H1 (cell line): ENCODE measurements around the gene PDHX. TPM values are rescaled to one million over a fixed set of nuclear protein-coding genes. Genes with fewer than 3 reads are reported as not detected.

Experiments used
- CTCF ChIA-PET: fragments of 300-600 bp; sonication (Branson Sonifier 250); formaldehyde crosslinking; loops from one replicate; lab custom pipeline; 2021; ENCODE audit not compliant: partially characterized antibody; lab: Charles Lee
- POLR2A ChIA-PET: fragments of 300-600 bp; sonication (Branson Sonifier 250); formaldehyde crosslinking; loops from one replicate; lab custom pipeline; 2021; ENCODE audit warnings: inconsistent platforms; ENCODE audit not compliant: partially characterized antibody; lab: Charles Lee
- DNase-seq, 2 experiments: peaks; one replicate each; pipeline versions ENCODE4 v3.0.0 to v3.0.0-alpha.2; 2010 to 2022; ENCODE audit warnings: low spot score in 2 of 2, low read depth in 1 of 2, mixed read lengths in 1 of 2
- FAIRE-seq: peaks from 2 replicates; lab custom pipeline; 2011; peaks lifted over from hg19 to GRCh38; lab: Jason Lieb, UNC
- H2AFZ ChIP-seq: 2 replicates; pipeline ENCODE4 v1.8.1; 2012; ENCODE audit warnings: low read length, inconsistent platforms
- H2AK5ac ChIP-seq: 2 replicates; pipeline ENCODE4 v1.6.1; 2013; ENCODE audit warnings: low read depth, low read length
- H2BK120ac ChIP-seq: replicated peaks from 2 replicates; pipeline ENCODE3; 2013; ENCODE audit warnings: low read depth, low read length, inconsistent platforms
- H2BK12ac ChIP-seq: 2 replicates; pipeline ENCODE4 v1.6.1; 2013; ENCODE audit warnings: low read depth, low read length
- H2BK15ac ChIP-seq: 2 replicates; pipeline ENCODE4 v1.6.1; 2013; ENCODE audit warnings: low read length
- H2BK20ac ChIP-seq: 2 replicates; pipeline ENCODE4 v1.6.1; 2013; ENCODE audit warnings: low read length
- H2BK5ac ChIP-seq: 2 replicates; pipeline ENCODE4 v1.6.1; 2013; ENCODE audit warnings: low read depth, low read length
- H3K14ac ChIP-seq: 2 replicates; pipeline ENCODE4 v1.6.1; 2013; ENCODE audit warnings: inconsistent platforms; ENCODE audit not compliant: insufficient read length
- H3K18ac ChIP-seq: 2 replicates; pipeline ENCODE4 v1.6.1; 2013; ENCODE audit warnings: low read length; ENCODE audit errors: extremely low read depth
- H3K23ac ChIP-seq: 2 replicates; pipeline ENCODE4 v1.6.1; 2013; ENCODE audit warnings: inconsistent platforms; ENCODE audit not compliant: insufficient read length
- H3K23me2 ChIP-seq: 2 replicates; pipeline ENCODE4 v1.6.1; 2013; ENCODE audit warnings: low read depth, low read length
- H3K27ac ChIP-seq: 2 replicates; pipeline ENCODE4 v1.6.1; 2011; ENCODE audit warnings: low read depth, low read length, inconsistent platforms
- H3K27me3 ChIP-seq, 4 experiments: replicated peaks in 1 of 4; 1 replicate in 1 of 4; 2 replicates in 3 of 4; pipeline versions ENCODE4 v1.6.1 to v1.8.1; 2011 to 2013; ENCODE audit warnings: low read length in 3 of 4, mild to moderate bottlenecking in 3 of 4, inconsistent platforms in 2 of 4, mixed read lengths in 2 of 4, moderate library complexity in 1 of 4; ENCODE audit not compliant: control insufficient read depth in 3 of 4, insufficient read depth in 3 of 4; ENCODE audit errors: extremely low read depth in 1 of 4
- H3K36me3 ChIP-seq, 4 experiments: 2 replicates each; pipeline versions ENCODE4 v1.6.1 to v1.8.1; 2011 to 2013; ENCODE audit warnings: mild to moderate bottlenecking in 4 of 4, low read length in 3 of 4, moderate library complexity in 2 of 4, control low read depth in 1 of 4, inconsistent platforms in 1 of 4; ENCODE audit not compliant: insufficient read depth in 4 of 4, control insufficient read depth in 2 of 4
- H3K4ac ChIP-seq: replicated peaks from 2 replicates; pipeline ENCODE3; 2013; ENCODE audit warnings: low read length, low read depth, mixed read lengths, inconsistent platforms; ENCODE audit not compliant: insufficient read length
- H3K4me1 ChIP-seq, 4 experiments: replicated peaks in 1 of 4; 1 replicate in 1 of 4; 2 replicates in 3 of 4; pipeline versions ENCODE4 v1.6.1 to v1.8.1; 2011 to 2013; ENCODE audit warnings: low read length in 3 of 4, inconsistent platforms in 2 of 4, mixed read lengths in 1 of 4; ENCODE audit not compliant: insufficient read depth in 4 of 4, control insufficient read depth in 3 of 4
- H3K4me2 ChIP-seq, 2 experiments: 2 replicates each; pipeline versions ENCODE4 v1.6.1 to v1.8.1; 2011 to 2013; ENCODE audit warnings: low read depth in 2 of 2, low read length in 2 of 2, control low read depth in 1 of 2, inconsistent platforms in 1 of 2, mild to moderate bottlenecking in 1 of 2; ENCODE audit not compliant: insufficient read depth in 1 of 2
- H3K4me3 ChIP-seq, 4 experiments: fragments of 200-600, 300-600 bp in 1 of 4; sonication (generic), shearing (Covaris generic), sonication (Bioruptor Twin) in 1 of 4; 2 replicates each; pipeline versions ENCODE4 v1.5.1 to v1.8.1; 2011 to 2016; ENCODE audit warnings: low read length in 4 of 4, low read depth in 3 of 4, control low read depth in 2 of 4, inconsistent platforms in 2 of 4, mild to moderate bottlenecking in 2 of 4, mixed read lengths in 1 of 4, moderate library complexity in 1 of 4; ENCODE audit not compliant: insufficient read depth in 2 of 4; ENCODE audit errors: extremely low read depth in 1 of 4
- H3K56ac ChIP-seq: replicated peaks from 2 replicates; pipeline ENCODE3; 2013; ENCODE audit warnings: low read depth, mild to moderate bottlenecking, mixed read lengths, low read length, inconsistent platforms; ENCODE audit not compliant: insufficient read length
- H3K79me1 ChIP-seq: 2 replicates; pipeline ENCODE4 v1.6.1; 2013; ENCODE audit warnings: low read depth, low read length, control low read depth
- H3K79me2 ChIP-seq, 2 experiments: 2 replicates each; pipeline versions ENCODE4 v1.6.1 to v1.8.1; 2012 to 2013; ENCODE audit warnings: low read length in 2 of 2, mild to moderate bottlenecking in 2 of 2, inconsistent platforms in 1 of 2; ENCODE audit not compliant: insufficient read depth in 2 of 2, control insufficient read depth in 1 of 2
- H3K9ac ChIP-seq, 4 experiments: replicated peaks in 1 of 4; 1 replicate in 1 of 4; 2 replicates in 3 of 4; pipeline versions ENCODE4 v1.6.1 to v1.8.1; 2011 to 2013; ENCODE audit warnings: low read depth in 3 of 4, low read length in 3 of 4, control low read depth in 2 of 4, mild to moderate bottlenecking in 2 of 4, moderate library complexity in 2 of 4, inconsistent platforms in 1 of 4; ENCODE audit errors: extremely low read depth in 1 of 4
- H3K9me3 ChIP-seq, 2 experiments: 2 replicates each; pipeline versions ENCODE4 v1.6.1 to v1.8.1; 2012 to 2013; ENCODE audit warnings: mild to moderate bottlenecking in 2 of 2, moderate library complexity in 2 of 2, control low read depth in 1 of 2, inconsistent platforms in 1 of 2, low read depth in 1 of 2, low read length in 1 of 2, mixed read lengths in 1 of 2; ENCODE audit not compliant: insufficient read depth in 2 of 2
- H4K20me1 ChIP-seq, 2 experiments: replicated peaks in 1 of 2; 2 replicates each; pipeline versions ENCODE3 to v1.8.1; 2011 to 2013; ENCODE audit warnings: inconsistent platforms in 2 of 2, low read length in 2 of 2, mild to moderate bottlenecking in 1 of 2; ENCODE audit not compliant: insufficient read depth in 2 of 2, control insufficient read depth in 1 of 2
- H4K5ac ChIP-seq: 2 replicates; pipeline ENCODE4 v1.6.1; 2013; ENCODE audit warnings: low read length, low read depth, mixed read lengths, inconsistent platforms; ENCODE audit not compliant: insufficient read length
- H4K8ac ChIP-seq: 2 replicates; pipeline ENCODE4 v1.8.0; 2013; ENCODE audit warnings: mild to moderate bottlenecking, moderate library complexity, low read length, inconsistent platforms; ENCODE audit not compliant: insufficient read depth; ENCODE audit errors: extremely low read depth
- H4K91ac ChIP-seq: replicated peaks from 2 replicates; pipeline ENCODE3; 2013; ENCODE audit warnings: low read length, mixed read lengths, inconsistent platforms; ENCODE audit not compliant: insufficient read length
- EP300 ChIP-seq, 2 experiments: IDR thresholded peaks; 1 replicate in 1 of 2; 2 replicates in 1 of 2; pipeline ENCODE4 v1.6.1; 2011 to 2012; ENCODE audit warnings: low read depth in 2 of 2, low read length in 2 of 2, mild to moderate bottlenecking in 2 of 2, borderline replicate concordance in 1 of 2, inconsistent platforms in 1 of 2, moderate library complexity in 1 of 2
- HDAC6 ChIP-seq: IDR thresholded peaks from one replicate; pipeline ENCODE4 v1.7.1; 2012; ENCODE audit warnings: low read depth, mild to moderate bottlenecking, inconsistent platforms, low read length, moderate library complexity
- JUND ChIP-seq: IDR thresholded peaks from 2 replicates; pipeline ENCODE4 v1.6.1; 2011; ENCODE audit warnings: mild to moderate bottlenecking, improper control_type of control experiment, low read length
- KDM1A ChIP-seq: fragments of 200-600, 300-600 bp; sonication (generic); IDR thresholded peaks from 2 replicates; pipeline ENCODE4 v1.7.1; 2016; ENCODE audit warnings: mild to moderate bottlenecking, low read length, borderline replicate concordance
- POLR2AphosphoS5 ChIP-seq: IDR thresholded peaks from 2 replicates; pipeline ENCODE4 v1.6.1; 2011; ENCODE audit warnings: low read depth, low read length
- RAD21 ChIP-seq, 2 experiments: IDR thresholded peaks in 1 of 2; conservative IDR thresholded peaks in 1 of 2; 2 replicates each; pipeline ENCODE4 v1.6.1; 2011; ENCODE audit warnings: low read depth in 2 of 2, low read length in 2 of 2, improper control_type of control experiment in 1 of 2, inconsistent platforms in 1 of 2, mild to moderate bottlenecking in 1 of 2, moderate library complexity in 1 of 2
- RBBP5 ChIP-seq: IDR thresholded peaks from 2 replicates; pipeline ENCODE4 v1.7.1; 2012; ENCODE audit warnings: low read depth, mild to moderate bottlenecking, inconsistent platforms, low read length, moderate library complexity, borderline replicate concordance
- SUZ12 ChIP-seq: fragments of 200-600 bp; sonication (generic); IDR thresholded peaks from 2 replicates; pipeline ENCODE4 v1.6.1; 2012; ENCODE audit warnings: mild to moderate bottlenecking, inconsistent platforms, low read length, moderate library complexity, mixed read lengths
- TAF7 ChIP-seq: optimal IDR thresholded peaks from 2 replicates; pipeline ENCODE3; 2011; ENCODE audit warnings: low read depth, mild to moderate bottlenecking, inconsistent platforms, low read length, moderate library complexity, borderline replicate concordance
- WGBS, 2 experiments: shearing (Covaris generic) in 1 of 2; methylation state at CpG; one replicate each; pipeline versions ENCODE4 v1.1.6 to v1.1.7; 2013 to 2015; ENCODE audit warnings: low lambda C conversion rate in 2 of 2, mixed read lengths in 2 of 2, inconsistent platforms in 1 of 2, low coverage in 1 of 2, missing lambda C conversion rate in 1 of 2; ENCODE audit not compliant: insufficient replicate concordance in 2 of 2, insufficient coverage in 1 of 2, insufficient read length in 1 of 2; ENCODE audit errors: extremely low coverage in 1 of 2, missing lambda C conversion rate in 1 of 2; 5-methylcytosine and 5-hydroxymethylcytosine counted together
- polyA plus RNA-seq, 7 experiments: library from polyadenylated mRNA; depleted of rRNA in 3 of 7; stranded (reverse) in 5 of 7; unstranded in 2 of 7; fragments of >200 nt in 5 of 7; fragments of 200-250 nt in 2 of 7; gene quantifications; 1 replicate in 5 of 7; 2 replicates in 1 of 7; 4 replicates in 1 of 7; pipeline versions ENCODE4 v1.2.1 to v1.2.3, GENCODE V29; 2011 to 2013; ENCODE audit warnings: missing spikeins in 2 of 7, mixed read lengths in 2 of 7
- total RNA-seq: library from RNA; stranded (reverse); fragmentation: NEBNext Ultra II Directional; extraction: Animal tissue kit (Norgen Biotek cat#: 25700); gene quantifications from 2 replicates; pipeline ENCODE4 v1.2.1, GENCODE V29; 2021
- TF ChIP-seq, protein P1 (sequence below): IDR thresholded peaks from 2 replicates; pipeline ENCODE4 v1.6.1; 2012; ENCODE audit warnings: inconsistent platforms

PDHX gene
- total and polyA plus RNA-seq, 2 of the 8 experiments (the other 6 are each of a cell fraction or from before 2014, with no cell fraction given): 12.4 to 51.9 TPM

DNA sequence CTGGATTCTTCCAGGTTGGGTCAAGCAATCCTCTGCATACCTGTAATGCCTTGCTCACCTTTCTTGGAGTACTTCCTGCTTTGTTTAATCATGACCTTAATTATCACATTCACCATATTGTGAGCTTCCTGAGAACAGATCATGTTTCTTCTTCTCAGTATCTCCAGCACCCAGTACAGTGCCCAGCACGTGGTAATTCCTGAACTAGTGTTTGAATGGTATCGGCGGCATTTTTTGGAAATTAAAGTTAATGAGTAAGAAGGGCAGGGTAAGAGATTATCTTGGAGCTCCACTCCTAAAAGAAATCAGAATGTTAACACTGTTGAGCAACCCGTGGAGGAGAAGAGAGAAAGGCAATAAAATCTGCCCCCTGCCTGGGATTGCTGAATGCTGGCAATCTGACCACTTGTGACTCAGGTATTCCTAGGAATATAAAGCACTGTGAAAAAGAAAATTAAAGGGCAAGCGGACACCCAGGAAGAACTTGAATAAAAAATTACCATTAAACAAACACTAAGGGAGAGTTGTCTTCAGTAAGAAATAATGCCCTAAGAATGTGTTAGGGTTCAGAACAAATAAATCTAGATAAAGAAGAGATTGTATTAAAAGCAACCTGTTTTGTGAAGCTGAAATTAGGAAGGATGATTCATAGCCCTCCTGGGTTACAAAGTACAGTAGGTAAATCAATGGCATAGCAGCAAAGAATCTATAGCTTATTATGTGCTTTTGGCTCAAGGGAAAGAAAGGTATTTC is 92.9 kb downstream of the PDHX start:
- Histone ChIP-seq H2BK120ac (no peak overlapping the region), H2AK5ac (no peak overlapping the region), H3K9ac (no peak overlapping the region), H3K9me3 (no peaks in the 10 kb centered on the region), H3K4ac (no peak overlapping the region), H2BK20ac (no peak overlapping the region), H4K20me1 (no peaks in the 10 kb centered on the region), H3K79me2 (no peaks in the 10 kb centered on the region), H3K4me2 (no peak overlapping the region), H3K23me2 (no peaks in the 10 kb centered on the region), H2BK15ac (no peak overlapping the region), H3K23ac (no peak overlapping the region), H3K56ac (no peak overlapping the region), H3K18ac (no peak overlapping the region), H2AFZ (no peak overlapping the region), H3K4me3 (no peak overlapping the region), H3K27ac (no peak overlapping the region), H4K91ac (no peak overlapping the region), H2BK12ac (no peak overlapping the region), H4K5ac (no peak overlapping the region), H3K27me3 (peaks cover 0 to 2% (median 0%) of the 10 kb centered on the region in 4 experiments; a peak in 1 of 7 replicates), H3K4me1 (no peaks in the 10 kb centered on the region; a peak in 2 of 7 replicates), H4K8ac (no peak overlapping the region), H2BK5ac (no peak overlapping the region), H3K36me3 (no peaks in the 10 kb centered on the region), H3K14ac (no peak overlapping the region), H3K79me1 (no peaks in the 10 kb centered on the region)
- FAIRE-seq (no peak), DNase-seq (no peak)
- 80% methylated on average over 5 of the region's 5 CpGs; no CpG with 5 or more reads in 1 of the 2 experiments for WGBS, 2 experiments
- TF ChIP-seq KDM1A (no peak), POLR2AphosphoS5 (no peak), HDAC6 (no peak), RAD21 (IDR thresholded peaks at IDR 0.05 in 1 of 2, conservative IDR thresholded peaks at IDR 0.05 in 1 of 2; ENCODE audit: low read depth in 2 of 2, low read length in 2 of 2) (no peak), EP300 (IDR thresholded peaks at IDR 0.05; ENCODE audit: borderline replicate concordance in 1 of 2, low read depth in 2 of 2, low read length in 2 of 2) (no peak), JUND (no peak), SUZ12 (no peak), RBBP5 (no peak), TAF7 (no peak)
- TF ChIP-seq, protein P1, sequence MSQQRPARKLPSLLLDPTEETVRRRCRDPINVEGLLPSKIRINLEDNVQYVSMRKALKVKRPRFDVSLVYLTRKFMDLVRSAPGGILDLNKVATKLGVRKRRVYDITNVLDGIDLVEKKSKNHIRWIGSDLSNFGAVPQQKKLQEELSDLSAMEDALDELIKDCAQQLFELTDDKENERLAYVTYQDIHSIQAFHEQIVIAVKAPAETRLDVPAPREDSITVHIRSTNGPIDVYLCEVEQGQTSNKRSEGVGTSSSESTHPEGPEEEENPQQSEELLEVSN: no peak
- ChIA-PET POLR2A (interaction anchor here (1.3 to 1.4 kb wide), 2 partner anchors 10 to 13 kb away, joined by 3 read pairs; no protein-coding TSS in a partner anchor), CTCF (interaction anchor here (0.6 to 2.1 kb wide), 10 partner anchors 12 to 383 kb away, joined by 3 to 9 read pairs (median 4); no protein-coding TSS in a partner anchor)
